HG03064 (cell line): ENCODE results near the gene PTPRN2.

ENCODE experiments used
- ATAC-seq: cut with Tn5 transposase; IDR thresholded peaks from one replicate; pipeline ENCODE4 v1.9.1; 2021; ENCODE audit warnings: low read depth; ENCODE audit not compliant: unreplicated experiment

PTPRN2 gene

DNA sequence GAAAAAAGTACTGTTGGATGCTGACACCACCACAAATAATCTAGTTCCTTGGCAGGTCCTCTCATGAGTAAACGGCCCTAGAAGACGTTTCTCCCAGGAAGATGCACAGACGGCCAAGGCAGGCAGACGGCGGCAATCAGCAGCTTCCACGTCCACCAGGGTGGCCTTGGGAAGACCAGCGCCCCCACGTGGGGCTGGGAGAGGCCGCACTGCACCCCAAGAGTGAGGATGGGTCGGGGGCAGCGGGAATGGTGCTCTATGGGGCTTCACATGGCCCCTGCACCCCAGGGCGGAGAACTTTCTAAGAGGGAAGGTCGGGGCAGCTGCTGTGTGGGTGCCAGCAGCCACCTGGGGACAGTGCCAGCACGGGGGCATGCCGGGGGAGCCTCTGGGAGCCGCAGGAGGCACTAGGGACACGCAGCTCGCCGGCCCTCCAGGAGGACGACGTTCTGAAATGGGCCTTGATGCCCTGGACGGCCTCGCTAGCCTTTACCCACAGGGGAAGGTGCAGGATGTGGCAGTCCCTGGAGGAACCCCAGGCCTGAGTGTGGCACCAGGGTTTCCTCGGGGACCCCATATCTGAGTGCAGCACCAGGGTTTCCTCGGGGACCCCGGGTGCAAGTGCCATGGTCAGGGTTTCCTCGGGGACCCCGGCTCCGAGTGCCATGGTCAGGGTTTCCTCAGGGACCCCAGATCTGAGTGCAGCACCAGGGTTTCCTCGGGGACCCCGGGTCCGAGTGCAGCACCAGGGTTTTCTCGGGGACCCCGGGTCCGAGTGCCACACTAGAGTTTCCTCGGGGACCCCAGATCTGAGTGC lies 710.9 kb downstream of the PTPRN2 start:
- ATAC-seq, result no peak

DNA sequence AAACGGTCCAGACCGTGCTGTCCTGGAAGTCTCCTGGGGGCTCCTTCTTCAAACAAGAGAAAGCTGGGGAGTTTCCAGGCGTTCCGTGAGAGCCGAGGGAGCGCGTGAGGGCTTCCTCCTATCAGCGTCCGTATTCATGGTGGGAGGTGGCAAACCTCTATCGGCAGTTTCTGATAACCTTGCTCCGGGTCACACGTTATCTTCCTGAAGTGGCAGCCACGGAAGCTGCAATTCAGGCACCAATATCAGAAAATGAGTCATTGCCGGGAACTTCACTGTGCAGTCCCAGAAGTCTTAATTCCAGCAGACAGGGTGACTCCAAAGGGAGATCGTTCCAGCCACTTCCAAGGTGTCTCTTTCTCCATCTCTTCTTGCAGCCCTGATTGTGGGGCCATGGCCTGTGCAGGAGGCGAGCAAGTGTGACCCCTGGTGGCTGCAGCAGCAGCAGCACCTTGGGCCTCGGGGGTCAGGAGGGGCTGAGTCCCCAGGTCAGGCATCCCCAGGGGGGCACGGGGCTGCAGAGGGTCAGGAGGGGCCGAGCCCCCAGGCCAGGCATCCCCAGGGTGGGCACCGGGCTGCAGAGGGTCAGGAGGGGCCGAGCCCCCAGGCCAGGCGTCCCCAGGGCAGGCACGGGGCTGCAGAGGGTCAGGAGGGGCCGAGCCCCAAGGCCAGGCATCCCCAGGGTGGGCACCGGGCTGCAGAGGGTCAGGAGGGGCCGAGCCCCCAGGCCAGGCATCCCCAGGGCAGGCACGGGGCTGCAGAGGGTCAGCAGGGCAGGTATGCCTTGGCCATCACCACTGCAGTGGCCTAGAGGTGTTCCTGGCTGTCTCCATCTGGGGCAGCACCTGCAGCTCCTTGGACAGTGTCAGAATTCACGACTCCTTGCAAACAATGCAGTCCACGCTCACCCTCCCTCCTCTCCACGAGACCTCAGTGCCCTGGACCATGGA lies 712.1 kb downstream of the PTPRN2 start:
- ATAC-seq, result no peak

DNA sequence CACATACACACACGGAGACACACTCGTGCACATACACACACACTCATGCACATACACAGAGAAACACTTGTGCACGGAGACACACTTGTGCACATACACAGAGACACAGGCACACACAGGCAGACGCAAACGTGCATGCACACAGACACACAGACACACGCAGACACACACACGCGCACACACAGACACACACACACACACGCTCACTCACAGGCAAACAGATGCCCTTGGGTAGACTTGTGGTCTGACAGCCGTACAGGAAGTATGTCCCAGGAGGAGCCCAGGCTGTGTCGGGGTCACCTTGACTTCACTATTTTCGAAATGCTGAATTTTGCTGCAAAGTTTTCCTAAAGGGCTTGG lies 712.8 kb downstream of the PTPRN2 start:
- ATAC-seq, result no peak

DNA sequence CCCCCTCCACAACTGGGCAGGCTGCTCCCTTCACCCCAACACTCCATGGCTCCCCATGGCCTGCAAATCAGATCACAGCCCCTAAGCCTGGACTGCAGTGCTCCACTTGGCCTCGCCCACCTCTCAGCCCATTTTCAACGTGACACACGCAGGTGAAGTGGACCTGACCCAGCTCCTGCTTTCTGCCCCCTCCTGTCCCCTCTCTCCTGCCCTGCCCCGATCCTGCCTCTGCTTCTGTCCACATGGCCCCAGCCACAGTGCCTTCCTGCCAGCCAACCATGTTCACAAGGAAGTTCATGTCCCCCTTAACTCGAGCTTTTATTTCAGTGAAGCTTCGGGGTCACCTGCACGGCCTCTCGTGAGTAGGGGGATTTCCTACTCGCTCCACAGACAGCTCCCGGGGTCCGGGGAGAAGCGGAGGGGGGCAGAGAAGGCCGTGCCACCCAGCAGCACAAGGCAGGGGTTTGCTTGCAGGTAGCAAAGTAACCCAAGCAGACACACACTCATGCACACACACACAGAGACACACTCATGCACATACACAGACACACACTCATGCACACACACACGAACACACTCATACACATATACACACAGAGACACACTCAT lies 713.3 kb downstream of the PTPRN2 start:
- ATAC-seq, result no peak

DNA sequence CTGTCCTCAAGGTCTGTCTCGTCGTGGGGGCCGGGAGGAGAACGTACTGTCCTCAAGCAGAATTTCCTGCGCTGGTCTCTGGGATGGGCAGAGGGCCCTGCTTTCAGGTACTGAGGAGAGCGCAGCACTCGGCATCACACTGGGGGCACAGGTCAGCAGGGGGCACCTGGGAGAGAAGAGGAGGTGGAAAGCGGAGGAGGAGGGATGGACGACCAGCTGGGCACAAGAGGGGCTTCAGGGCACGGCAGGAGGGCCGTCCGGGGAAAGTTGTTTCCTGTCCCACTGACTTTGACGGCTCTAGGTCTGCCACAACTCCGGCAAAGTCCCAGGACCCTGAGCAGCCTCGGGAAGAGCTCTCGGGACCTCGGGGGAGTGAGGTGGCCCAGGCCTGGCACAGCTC lies 714.0 kb downstream of the PTPRN2 start:
- ATAC-seq, result no peak

DNA sequence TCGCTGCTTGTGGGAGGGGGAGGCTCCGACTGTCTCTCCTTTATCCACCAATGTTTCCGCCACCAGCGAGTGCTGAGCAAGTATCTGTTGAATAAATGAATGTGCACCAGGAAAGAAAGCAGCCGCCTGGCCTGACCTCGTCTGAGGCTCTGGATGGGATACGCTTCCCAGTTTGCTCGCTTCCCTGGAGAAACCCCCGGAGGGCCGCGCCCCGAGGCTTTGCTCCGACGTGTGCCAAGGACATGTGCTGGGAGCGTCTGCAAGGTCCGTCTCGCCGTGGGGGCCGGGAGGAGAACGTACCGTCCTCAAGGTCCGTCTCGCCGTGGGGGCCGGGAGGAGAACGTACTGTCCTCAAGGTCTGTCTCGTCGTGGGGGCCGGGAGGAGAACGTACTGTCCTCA lies 714.4 kb downstream of the PTPRN2 start:
- no peak for ATAC-seq

DNA sequence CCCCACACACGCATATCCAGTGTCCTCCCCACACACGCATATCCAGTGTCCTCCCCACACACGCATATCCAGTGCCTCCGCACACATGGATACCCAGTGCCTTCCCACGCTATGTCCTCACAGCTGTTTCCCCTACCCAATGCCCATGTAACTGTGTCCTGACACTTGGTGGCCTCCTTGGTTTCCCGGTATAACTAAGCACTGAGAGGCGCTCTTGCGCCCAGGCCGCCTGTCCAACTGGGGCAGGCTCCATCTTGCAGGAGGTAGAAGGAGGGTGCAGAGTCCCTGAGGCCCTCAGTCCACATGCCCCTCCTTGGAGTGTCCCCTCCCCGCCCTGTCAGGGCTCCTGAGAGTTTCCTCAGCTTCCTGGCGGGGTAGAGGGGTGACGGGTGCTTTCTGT lies 715.2 kb downstream of the PTPRN2 start:
- no peak for ATAC-seq

DNA sequence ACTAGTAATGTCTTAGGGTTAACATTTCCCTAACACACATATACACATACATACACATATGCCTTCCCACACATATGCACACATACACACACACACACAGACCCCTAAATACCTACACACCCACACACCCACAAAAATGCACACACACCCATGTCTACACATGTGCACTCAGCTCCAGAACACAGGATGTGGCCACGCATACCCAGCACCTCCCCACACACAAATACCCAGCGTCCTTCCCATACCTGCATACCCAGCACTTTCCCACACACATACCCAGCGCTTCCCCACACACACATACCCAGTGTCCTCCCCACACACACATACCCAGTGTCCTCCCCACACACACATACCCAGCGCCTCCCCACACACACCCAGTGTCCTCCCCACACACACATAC lies 715.9 kb downstream of the PTPRN2 start:
- ATAC-seq, result no peak

DNA sequence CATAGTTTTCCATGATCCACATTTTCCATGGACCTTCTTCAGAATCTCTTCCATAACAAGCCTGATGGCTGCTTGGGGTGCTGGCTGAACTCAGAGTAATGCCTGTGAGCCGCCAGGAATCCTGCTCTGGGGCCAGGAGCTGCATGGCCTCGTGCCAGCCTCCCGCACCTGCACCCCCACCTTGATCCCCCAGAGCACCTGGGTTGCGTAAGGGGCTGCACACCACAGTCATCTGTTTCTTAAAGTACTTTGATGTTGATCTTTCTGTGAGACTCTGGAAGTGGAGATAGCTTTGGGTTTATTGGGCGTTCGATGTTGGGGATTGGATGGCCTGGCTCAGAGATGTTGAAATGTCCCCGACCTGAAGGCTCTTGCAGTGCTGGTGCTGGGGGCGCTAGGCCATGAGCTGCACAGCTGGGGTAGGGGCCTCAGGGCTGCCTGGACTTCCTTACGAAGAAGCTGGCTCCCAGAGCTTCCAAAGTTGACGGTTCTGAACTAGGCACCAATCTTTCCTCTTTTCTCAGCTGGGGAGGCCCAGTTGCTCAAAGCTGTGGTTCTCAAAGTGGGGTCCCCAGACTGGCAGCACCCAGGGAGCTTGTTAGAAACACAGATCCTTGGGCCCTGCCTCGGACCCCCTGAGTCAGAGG lies 716.9 kb downstream of the PTPRN2 start:
- no peak for ATAC-seq

DNA sequence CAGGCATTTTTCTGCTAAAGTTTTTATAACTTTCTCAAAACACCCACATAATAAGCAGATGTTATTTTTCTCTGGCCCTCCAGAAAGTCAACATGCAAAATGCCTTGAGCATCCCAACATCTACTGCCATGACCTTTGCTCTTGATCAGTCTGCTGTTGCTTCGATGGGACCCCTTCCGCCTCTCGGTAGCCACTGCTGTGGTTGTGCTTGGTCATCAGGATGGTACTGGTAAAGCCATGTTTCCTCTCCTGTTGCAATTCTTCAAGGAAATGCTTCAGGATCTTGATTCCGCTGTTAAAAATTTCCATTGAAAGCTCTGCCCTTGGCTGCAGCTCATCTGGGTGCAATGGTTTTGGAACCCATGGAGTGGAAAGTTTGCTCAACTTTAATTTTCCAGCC lies 717.8 kb downstream of the PTPRN2 start:
- ATAC-seq, result no peak

DNA sequence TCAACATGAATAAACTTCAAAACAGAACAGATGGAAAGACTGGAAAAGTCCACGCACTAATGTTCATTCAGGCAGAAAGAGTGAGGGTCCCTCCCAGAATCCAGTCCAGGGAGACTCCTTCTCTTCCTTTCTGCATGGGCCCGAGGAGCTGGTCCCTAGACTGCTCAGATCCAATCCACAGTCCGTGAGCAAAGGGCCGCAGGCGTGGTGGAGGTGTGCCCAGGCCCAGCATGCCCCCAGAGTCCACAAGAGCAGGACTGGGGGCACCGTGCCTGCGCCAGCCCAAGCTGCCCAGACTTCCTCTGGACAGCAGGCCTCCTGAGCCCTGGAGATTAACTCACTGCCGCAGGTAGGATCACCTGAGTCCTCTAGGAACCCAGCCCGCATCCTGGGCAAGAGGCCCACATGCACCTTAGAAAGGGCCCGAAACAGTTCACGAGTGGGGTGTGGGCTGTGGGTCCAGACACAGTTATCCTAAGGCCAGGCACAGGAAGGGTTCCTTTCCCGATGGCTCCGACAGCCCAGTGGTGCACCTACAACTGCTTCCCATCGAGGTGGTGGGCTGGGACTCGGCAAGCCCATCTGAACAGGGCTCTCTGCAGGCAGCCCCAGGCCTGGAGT lies 719.8 kb downstream of the PTPRN2 start:
- ATAC-seq, result no peak

DNA sequence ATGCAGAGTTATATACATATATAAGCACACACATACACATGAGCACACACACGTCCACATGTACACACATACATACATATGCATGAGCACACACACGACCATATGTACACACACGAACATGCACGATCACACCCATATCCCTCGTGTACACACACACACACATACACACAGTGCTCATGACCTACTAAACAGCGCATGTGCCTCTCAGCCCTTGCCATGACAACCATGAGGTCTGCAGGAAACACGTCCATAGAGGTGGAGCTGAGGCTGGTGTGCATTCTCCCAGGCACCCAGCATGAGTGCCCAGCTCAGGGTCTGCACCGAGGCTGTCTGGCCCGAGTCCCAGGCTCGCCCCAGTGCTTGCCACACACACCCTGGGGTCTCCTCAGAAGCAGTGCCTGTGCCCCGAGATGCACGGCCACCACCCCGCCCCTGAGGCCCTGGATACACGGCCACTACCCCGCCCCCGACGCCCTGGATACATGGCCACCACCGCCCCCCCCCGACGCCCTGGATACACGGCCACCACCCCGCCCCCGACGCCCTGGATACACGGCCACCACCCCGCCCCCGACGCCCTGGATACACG lies 721.2 kb downstream of the PTPRN2 start:
- no peak for ATAC-seq

DNA sequence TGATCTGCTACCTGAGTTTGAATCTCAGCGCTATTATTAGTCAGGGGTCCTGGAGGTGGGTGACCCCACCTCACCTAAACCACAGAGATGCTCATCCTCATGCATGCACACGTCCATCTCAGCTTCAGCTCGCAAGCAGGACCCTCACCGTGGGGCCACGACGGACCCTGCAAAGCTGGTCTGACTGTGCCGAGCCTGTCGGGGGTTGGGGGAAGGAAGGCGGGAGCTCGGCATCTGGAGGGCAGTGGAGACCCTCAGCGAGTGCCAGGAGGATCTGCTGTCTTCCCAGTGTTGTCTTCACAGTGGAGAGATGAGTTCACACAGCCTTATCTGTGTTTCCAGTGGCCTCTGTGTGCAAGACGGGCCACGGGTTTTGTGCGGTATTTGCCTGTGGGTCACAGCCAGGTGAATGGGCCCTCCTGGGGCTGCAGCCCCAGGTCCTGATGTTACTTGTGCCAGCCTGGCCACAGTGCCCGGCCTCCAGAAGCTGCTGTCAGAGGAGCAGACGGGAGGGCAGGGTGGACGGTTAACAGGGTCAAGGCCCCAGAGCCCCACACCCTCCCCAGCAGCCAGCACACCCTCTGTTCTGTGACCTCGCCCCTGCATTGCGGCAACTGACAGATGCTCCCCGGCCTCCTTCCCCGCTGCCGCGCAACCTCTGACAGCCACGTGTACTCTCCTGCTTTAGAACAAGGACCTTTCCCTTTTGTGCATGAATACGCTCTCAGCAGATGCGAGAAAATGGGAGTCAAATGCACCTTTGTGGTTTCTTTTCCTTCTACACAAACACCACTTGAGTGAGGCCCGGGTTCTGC lies 722.1 kb downstream of the PTPRN2 start:
- no peak for ATAC-seq

DNA sequence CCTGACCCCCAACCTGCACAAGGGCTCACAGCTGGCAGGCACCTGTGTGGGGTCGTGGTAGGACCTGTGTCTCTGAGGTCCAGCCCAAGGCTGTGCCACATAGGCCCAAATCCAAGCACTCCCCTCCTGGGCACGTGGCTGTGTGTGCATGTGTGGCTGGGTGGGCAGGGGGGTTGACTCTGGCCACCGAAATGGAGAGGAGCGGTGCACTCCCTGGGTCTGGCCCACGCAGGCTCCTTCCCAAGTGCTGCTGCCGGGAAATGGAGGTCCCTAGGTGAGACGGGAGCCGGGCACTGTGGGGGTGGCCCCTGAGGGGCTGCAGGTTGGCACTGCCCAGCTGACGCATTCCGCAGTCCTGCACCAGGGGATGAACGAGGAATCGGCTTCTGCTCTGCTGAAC lies 722.7 kb downstream of the PTPRN2 start:
- ATAC-seq, result no peak

DNA sequence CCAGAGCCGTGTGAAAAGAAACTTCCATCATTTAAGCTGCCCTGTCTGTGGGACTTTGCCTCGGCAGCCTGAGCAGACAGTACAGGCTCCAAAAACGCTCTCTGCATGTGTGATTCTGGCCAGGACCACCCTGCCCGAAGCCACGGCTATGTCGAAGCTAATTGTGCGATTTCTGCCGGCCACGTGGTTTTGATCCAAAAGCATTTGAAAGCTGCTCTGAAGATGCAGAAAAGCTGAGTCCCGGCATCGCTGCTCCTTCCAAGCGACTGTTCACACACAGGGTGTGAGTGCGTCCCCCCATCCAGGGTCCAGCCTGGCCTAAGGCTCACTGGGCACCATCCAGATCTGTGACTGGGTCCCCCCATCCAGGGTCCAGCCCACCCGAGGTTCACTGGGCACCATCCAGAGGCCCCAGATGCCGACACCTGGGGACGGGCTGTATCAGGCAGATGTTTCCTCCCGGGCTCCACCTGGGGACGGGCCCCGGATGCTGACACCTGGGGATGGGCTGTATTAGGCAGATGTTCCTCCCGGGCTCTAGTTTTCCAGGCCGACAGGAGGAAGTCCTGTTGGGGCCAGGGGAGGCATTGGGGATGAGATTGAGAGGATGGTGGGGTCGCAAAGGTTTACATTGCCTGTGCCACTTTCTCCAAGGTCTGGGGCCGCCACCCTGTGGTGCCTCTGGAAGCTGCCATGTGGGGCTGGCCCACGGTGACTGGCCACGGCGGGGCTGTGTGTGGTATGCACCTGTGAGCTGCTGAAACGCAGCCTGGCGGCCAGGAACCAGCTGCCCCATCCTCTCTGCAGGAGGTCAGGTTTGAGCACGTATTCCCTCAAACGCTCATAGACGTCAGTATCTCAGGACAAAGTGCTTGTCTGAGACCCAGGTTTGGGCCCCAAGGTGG lies 723.5 kb downstream of the PTPRN2 start:
- no peak for ATAC-seq

DNA sequence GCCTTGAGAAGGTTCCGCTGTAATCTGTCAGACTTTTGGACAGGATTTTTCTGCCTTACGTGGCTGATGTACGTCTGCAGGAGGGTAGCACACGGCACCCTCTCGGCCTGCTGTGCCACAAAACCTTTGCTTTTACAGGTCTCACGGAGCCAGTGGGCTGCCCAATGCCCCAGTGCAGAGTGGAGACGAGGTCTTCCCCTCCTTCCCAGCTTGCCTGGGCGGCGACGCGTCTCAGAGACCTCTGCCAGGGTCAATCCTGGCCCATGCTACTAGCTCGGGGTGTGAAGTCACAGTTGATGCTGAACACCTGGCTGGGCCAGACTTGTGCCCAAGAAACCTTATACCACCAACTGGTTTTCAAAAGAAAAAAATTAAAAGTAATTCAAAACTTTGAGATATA lies 724.4 kb downstream of the PTPRN2 start:
- no peak for ATAC-seq

DNA sequence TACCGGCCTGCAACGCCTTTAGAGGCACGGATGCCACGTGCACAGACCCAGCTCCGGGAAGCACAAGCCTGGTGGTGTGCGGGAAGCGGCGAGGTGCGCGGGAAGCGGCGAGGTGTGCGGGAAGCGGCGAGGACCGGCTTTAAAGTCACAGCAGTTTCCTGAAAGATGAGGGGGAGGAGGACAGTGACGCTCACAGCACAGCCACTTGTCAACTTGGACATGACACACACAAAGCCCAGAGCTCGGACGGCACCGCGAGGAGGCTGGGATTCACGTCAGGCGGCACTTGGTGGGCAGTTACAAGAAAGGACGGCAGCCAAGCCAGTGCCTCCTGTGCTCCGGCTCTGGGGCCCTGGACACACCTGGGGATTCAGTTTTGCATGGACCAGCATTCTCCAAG lies 724.9 kb downstream of the PTPRN2 start:
- ATAC-seq, result no peak

DNA sequence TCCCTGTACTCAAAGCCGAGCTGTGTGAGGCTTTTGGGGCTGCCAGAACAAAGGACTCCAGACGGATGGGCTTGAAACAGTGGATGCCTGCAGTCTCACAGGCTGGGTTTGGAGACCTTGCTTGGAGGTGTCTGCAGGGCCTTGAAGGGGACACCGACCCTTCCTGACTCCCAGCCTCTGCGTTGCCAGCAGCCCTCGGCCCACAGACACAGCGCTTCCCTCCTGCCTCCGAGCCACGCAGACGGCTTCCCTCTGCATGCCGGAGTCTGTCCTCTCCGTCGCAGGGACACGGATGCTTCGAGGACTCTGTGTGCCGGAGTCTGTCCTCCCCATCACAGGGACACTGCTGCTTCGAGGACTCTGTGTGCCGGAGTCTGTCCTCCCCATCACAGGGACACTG lies 726.1 kb downstream of the PTPRN2 start:
- no peak for ATAC-seq
